ENCODE data around the gene HAUS5. TPM values are rescaled to one million over a fixed set of nuclear protein-coding genes. Genes with fewer than 3 reads are reported as not detected.

Gene HAUS5
- total and polyA plus RNA-seq, 10 of the 15 experiments (the other 5 are each of a cell fraction or from before 2014, with no cell fraction given): 3.1 to 32.6 (median 17.6) TPM

Other genes starting within 250 kb of the HAUS5 start
Only the 7 nearest of the 25 such genes appear.
- 96.9 and 106 TPM in 2 replicates for gene TMEM147, start 67.1 kb upstream of the HAUS5 start, total RNA-seq (2014; rRNA removed)
- 54.7 and 55.2 TPM in 2 replicates for gene TMEM147, start 67.1 kb upstream of the HAUS5 start, total RNA-seq (2014; rRNA removed; fragmentation: Illumina TruSeq; extraction: Trizol)
- 69.7 and 73.8 TPM in 2 replicates for gene TMEM147, start 67.1 kb upstream of the HAUS5 start, total RNA-seq (2021)
- 47.2 and 84.8 TPM in 2 replicates for gene TMEM147, start 67.1 kb upstream of the HAUS5 start, polyA plus RNA-seq (2011; rRNA removed)
- gene TMEM147, start 67.1 kb upstream of the HAUS5 start, polyA plus RNA-seq (2014; fragmentation: Illumina TruSeq; extraction: Trizol): 69.3 and 71.8 TPM in 2 replicates
- 10 to 100 TPM; 53.4 to 65.3 TPM for gene TMEM147, start 67.1 kb upstream of the HAUS5 start, polyA plus RNA-seq (2014; fragmentation: Nextera tagmentation; extraction: Ambion mirVana)
- gene TMEM147, start 67.1 kb upstream of the HAUS5 start, polyA plus RNA-seq (2014; rRNA removed): 119 and 131 TPM in 2 replicates
- 100 to 1,000 TPM; 134 to 145 TPM for gene TMEM147, start 67.1 kb upstream of the HAUS5 start, polyA plus RNA-seq (2016; fragmentation: Nextera tagmentation; extraction: Ambion mirVana)
- 0.11 TPM in 2 replicates for gene ATP4A, start 49.1 kb upstream of the HAUS5 start, total RNA-seq (2014; rRNA removed)
- gene ATP4A, start 49.1 kb upstream of the HAUS5 start, total RNA-seq (2014; rRNA removed; fragmentation: Illumina TruSeq; extraction: Trizol): not detected in 2 replicates
- gene ATP4A, start 49.1 kb upstream of the HAUS5 start, total RNA-seq (2021): 0.16 and 0.18 TPM in 2 replicates
- 0.69 and 1.5 TPM in 2 replicates for gene ATP4A, start 49.1 kb upstream of the HAUS5 start, polyA plus RNA-seq (2011; rRNA removed)
- gene ATP4A, start 49.1 kb upstream of the HAUS5 start, polyA plus RNA-seq (2014; fragmentation: Illumina TruSeq; extraction: Trizol): 0.03 and 0.11 TPM in 2 replicates
- gene ATP4A, start 49.1 kb upstream of the HAUS5 start, polyA plus RNA-seq (2014; fragmentation: Nextera tagmentation; extraction: Ambion mirVana): under 1 TPM in 1 of 2 experiments, not detected in 1; 0.04 TPM
- gene ATP4A, start 49.1 kb upstream of the HAUS5 start, polyA plus RNA-seq (2014; rRNA removed): 0.09 and 0.20 TPM in 2 replicates
- under 1 TPM in 1 of 2 experiments, not detected in 1; 0.13 TPM for gene ATP4A, start 49.1 kb upstream of the HAUS5 start, polyA plus RNA-seq (2016; fragmentation: Nextera tagmentation; extraction: Ambion mirVana)
- not detected in 2 replicates for gene PMIS2, start 26.6 kb upstream of the HAUS5 start, total RNA-seq (2014; rRNA removed)
- gene PMIS2, start 26.6 kb upstream of the HAUS5 start, total RNA-seq (2014; rRNA removed; fragmentation: Illumina TruSeq; extraction: Trizol): not detected in 2 replicates
- gene PMIS2, start 26.6 kb upstream of the HAUS5 start, total RNA-seq (2021): not detected in 2 replicates
- gene PMIS2, start 26.6 kb upstream of the HAUS5 start, polyA plus RNA-seq (2011; rRNA removed): not detected in 2 replicates
- not detected in 2 replicates for gene PMIS2, start 26.6 kb upstream of the HAUS5 start, polyA plus RNA-seq (2014; fragmentation: Illumina TruSeq; extraction: Trizol)
- gene PMIS2, start 26.6 kb upstream of the HAUS5 start, polyA plus RNA-seq (2014; fragmentation: Nextera tagmentation; extraction: Ambion mirVana): not detected
- not detected in 2 replicates for gene PMIS2, start 26.6 kb upstream of the HAUS5 start, polyA plus RNA-seq (2014; rRNA removed)
- gene PMIS2, start 26.6 kb upstream of the HAUS5 start, polyA plus RNA-seq (2016; fragmentation: Nextera tagmentation; extraction: Ambion mirVana): not detected
- 53.9 and 58.8 TPM in 2 replicates for gene RBM42, start 16.3 kb downstream of the HAUS5 start, total RNA-seq (2014; rRNA removed)
- 20.5 and 23.8 TPM in 2 replicates for gene RBM42, start 16.3 kb downstream of the HAUS5 start, total RNA-seq (2014; rRNA removed; fragmentation: Illumina TruSeq; extraction: Trizol)
- gene RBM42, start 16.3 kb downstream of the HAUS5 start, total RNA-seq (2021): 94.6 and 105 TPM in 2 replicates
- 16.6 and 38.3 TPM in 2 replicates for gene RBM42, start 16.3 kb downstream of the HAUS5 start, polyA plus RNA-seq (2011; rRNA removed)
- gene RBM42, start 16.3 kb downstream of the HAUS5 start, polyA plus RNA-seq (2014; fragmentation: Illumina TruSeq; extraction: Trizol): 4.0 and 16.3 TPM in 2 replicates
- 10 to 100 TPM in 1 of 2 experiments, 1 to 10 TPM in 1; 4.2 to 11.1 TPM for gene RBM42, start 16.3 kb downstream of the HAUS5 start, polyA plus RNA-seq (2014; fragmentation: Nextera tagmentation; extraction: Ambion mirVana)
- 68.4 and 83.3 TPM in 2 replicates for gene RBM42, start 16.3 kb downstream of the HAUS5 start, polyA plus RNA-seq (2014; rRNA removed)
- gene RBM42, start 16.3 kb downstream of the HAUS5 start, polyA plus RNA-seq (2016; fragmentation: Nextera tagmentation; extraction: Ambion mirVana): 100 to 1,000 TPM; 105 to 117 TPM
- gene ETV2, start 29.0 kb downstream of the HAUS5 start, total RNA-seq (2014; rRNA removed): 0.82 and 1.1 TPM in 2 replicates
- 0.18 and 0.22 TPM in 2 replicates for gene ETV2, start 29.0 kb downstream of the HAUS5 start, total RNA-seq (2014; rRNA removed; fragmentation: Illumina TruSeq; extraction: Trizol)
- gene ETV2, start 29.0 kb downstream of the HAUS5 start, total RNA-seq (2021): 0.93 and 1.3 TPM in 2 replicates
- 0.19 and 0.46 TPM in 2 replicates for gene ETV2, start 29.0 kb downstream of the HAUS5 start, polyA plus RNA-seq (2011; rRNA removed)
- gene ETV2, start 29.0 kb downstream of the HAUS5 start, polyA plus RNA-seq (2014; fragmentation: Illumina TruSeq; extraction: Trizol): not detected in 2 replicates
- gene ETV2, start 29.0 kb downstream of the HAUS5 start, polyA plus RNA-seq (2014; fragmentation: Nextera tagmentation; extraction: Ambion mirVana): under 1 TPM; 0.10 to 0.13 TPM
- gene ETV2, start 29.0 kb downstream of the HAUS5 start, polyA plus RNA-seq (2014; rRNA removed): 1.2 and 1.4 TPM in 2 replicates
- under 1 TPM; 0.54 to 0.66 TPM for gene ETV2, start 29.0 kb downstream of the HAUS5 start, polyA plus RNA-seq (2016; fragmentation: Nextera tagmentation; extraction: Ambion mirVana)
- gene COX6B1, start 35.6 kb downstream of the HAUS5 start, total RNA-seq (2014; rRNA removed): 813 and 819 TPM in 2 replicates
- gene COX6B1, start 35.6 kb downstream of the HAUS5 start, total RNA-seq (2014; rRNA removed; fragmentation: Illumina TruSeq; extraction: Trizol): 691 and 694 TPM in 2 replicates
- 500 and 540 TPM in 2 replicates for gene COX6B1, start 35.6 kb downstream of the HAUS5 start, total RNA-seq (2021)
- gene COX6B1, start 35.6 kb downstream of the HAUS5 start, polyA plus RNA-seq (2011; rRNA removed): 503 and 834 TPM in 2 replicates
- gene COX6B1, start 35.6 kb downstream of the HAUS5 start, polyA plus RNA-seq (2014; fragmentation: Illumina TruSeq; extraction: Trizol): 764 and 890 TPM in 2 replicates
- gene COX6B1, start 35.6 kb downstream of the HAUS5 start, polyA plus RNA-seq (2014; fragmentation: Nextera tagmentation; extraction: Ambion mirVana): 1,000 to 10,000 TPM; 1,597 to 1,700 TPM
- gene COX6B1, start 35.6 kb downstream of the HAUS5 start, polyA plus RNA-seq (2014; rRNA removed): 822 and 846 TPM in 2 replicates
- 100 to 1,000 TPM; 912 to 984 TPM for gene COX6B1, start 35.6 kb downstream of the HAUS5 start, polyA plus RNA-seq (2016; fragmentation: Nextera tagmentation; extraction: Ambion mirVana)
- gene UPK1A, start 53.8 kb downstream of the HAUS5 start, total RNA-seq (2014; rRNA removed): not detected in 2 replicates
- gene UPK1A, start 53.8 kb downstream of the HAUS5 start, total RNA-seq (2014; rRNA removed; fragmentation: Illumina TruSeq; extraction: Trizol): not detected in 2 replicates
- gene UPK1A, start 53.8 kb downstream of the HAUS5 start, total RNA-seq (2021): not detected in 2 replicates
- 1.3 and 1.9 TPM in 2 replicates for gene UPK1A, start 53.8 kb downstream of the HAUS5 start, polyA plus RNA-seq (2011; rRNA removed)
- gene UPK1A, start 53.8 kb downstream of the HAUS5 start, polyA plus RNA-seq (2014; fragmentation: Illumina TruSeq; extraction: Trizol): not detected in 2 replicates
- under 1 TPM in 1 of 2 experiments, not detected in 1; 0.26 TPM for gene UPK1A, start 53.8 kb downstream of the HAUS5 start, polyA plus RNA-seq (2014; fragmentation: Nextera tagmentation; extraction: Ambion mirVana)
- gene UPK1A, start 53.8 kb downstream of the HAUS5 start, polyA plus RNA-seq (2014; rRNA removed): 0.06 and 0.15 TPM in 2 replicates
- gene UPK1A, start 53.8 kb downstream of the HAUS5 start, polyA plus RNA-seq (2016; fragmentation: Nextera tagmentation; extraction: Ambion mirVana): not detected